Bone marrow (tissue), 2 donors: Measurements from ENCODE around the gene BCKDHB.

ENCODE experiments used
- DNase-seq, 2 donors: peaks; one replicate each; lab custom pipeline; 2025; lab: John Stamatoyannopoulos, UW

BCKDHB gene

DNA sequence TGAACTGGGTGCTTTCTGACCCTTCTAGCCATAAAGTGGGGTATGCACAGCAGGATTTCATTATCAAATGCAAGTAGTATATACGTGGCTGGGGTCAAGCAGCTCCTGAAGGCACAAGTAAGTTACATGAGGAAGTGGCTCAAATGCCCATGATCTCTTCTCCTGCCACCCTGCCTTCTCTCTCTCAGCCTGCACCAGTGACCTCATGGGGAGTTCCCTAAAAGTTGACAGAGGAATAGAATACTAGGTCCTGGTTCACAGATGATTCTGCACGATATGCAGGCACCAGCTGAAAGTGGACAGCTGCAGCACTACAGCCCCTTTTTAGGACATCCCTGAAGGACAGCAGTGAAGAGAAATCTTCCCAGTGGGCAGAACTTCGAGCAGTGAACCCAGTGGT, 282.0 kb downstream of the BCKDHB start:
- no peak for DNase-seq
